Hepatocyte (in vitro differentiated cells): ENCODE measurements around the gene RIPPLY3. TPM values are rescaled to one million over a fixed set of nuclear protein-coding genes. Genes with fewer than 3 reads are reported as not detected.
"Not testable (repeated sequence)": the region's sequence is repeated elsewhere in the genome, so short reads cannot be mapped to it uniquely, and the experiment has no call there.

Experiments used
- DNase-seq: peaks from one replicate; pipeline ENCODE4 v3.0.0-alpha.2; 2016; ENCODE audit warnings: low spot score
- H2AFZ ChIP-seq: fragments of 200-600 bp; sonication (generic); 2 replicates; pipeline ENCODE4 v1.6.0; 2016; ENCODE audit warnings: antibody characterized with exemption, mild to moderate bottlenecking
- H3K27ac ChIP-seq: fragments of 200-600 bp; sonication (generic); 2 replicates; pipeline ENCODE4 v1.5.1; 2016; ENCODE audit warnings: mild to moderate bottlenecking
- H3K27me3 ChIP-seq: fragments of 200-600 bp; sonication (generic); 2 replicates; pipeline ENCODE4 v1.6.1; 2016
- H3K36me3 ChIP-seq: fragments of 200-600 bp; sonication (generic); replicated peaks from 2 replicates; pipeline ENCODE4 v1.5.1; 2016; ENCODE audit warnings: low read depth; ENCODE audit not compliant: insufficient read depth
- H3K4me1 ChIP-seq: fragments of 200-600 bp; sonication (generic); 2 replicates; pipeline ENCODE4 v1.5.1; 2016; ENCODE audit warnings: mild to moderate bottlenecking, moderate library complexity; ENCODE audit not compliant: insufficient read depth
- H3K4me2 ChIP-seq: fragments of 200-600 bp; sonication (generic); 2 replicates; pipeline ENCODE4 v1.6.0; 2016
- H3K4me3 ChIP-seq: fragments of 200-600 bp; sonication (generic); 2 replicates; pipeline ENCODE4 v1.5.1; 2016; ENCODE audit warnings: mild to moderate bottlenecking
- H3K79me2 ChIP-seq: fragments of 200-600 bp; sonication (generic); 2 replicates; pipeline ENCODE4 v1.6.0; 2017; ENCODE audit warnings: mild to moderate bottlenecking
- H3K9me2 ChIP-seq: fragments of 200-600 bp; sonication (generic); replicated peaks from 2 replicates; pipeline ENCODE4 v1.6.0; 2017; ENCODE audit warnings: mild to moderate bottlenecking; ENCODE audit not compliant: insufficient read depth
- H3K9me3 ChIP-seq: fragments of 200-600 bp; sonication (generic); 2 replicates; pipeline ENCODE4 v1.5.1; 2016; ENCODE audit warnings: low read depth, mild to moderate bottlenecking
- H4K20me1 ChIP-seq: fragments of 200-600 bp; sonication (generic); 2 replicates; pipeline ENCODE4 v1.6.0; 2016; ENCODE audit warnings: mild to moderate bottlenecking; ENCODE audit not compliant: insufficient read depth, poor library complexity, severe bottlenecking
- CTCF ChIP-seq: fragments of 200-600 bp; sonication (generic); IDR thresholded peaks from 2 replicates; pipeline ENCODE4 v1.5.1; 2016; ENCODE audit warnings: antibody characterized with exemption, mild to moderate bottlenecking; ENCODE audit not compliant: poor library complexity
- EZH2 ChIP-seq: fragments of 200-600 bp; sonication (generic); IDR thresholded peaks from 2 replicates; pipeline ENCODE4 v1.6.1; 2016; ENCODE audit warnings: antibody characterized with exemption, mild to moderate bottlenecking, borderline replicate concordance
- EZH2phosphoT487 ChIP-seq: fragments of 200-600 bp; sonication (generic); IDR thresholded peaks from one replicate; pipeline ENCODE4 v1.6.1; 2018; ENCODE audit warnings: antibody characterized with exemption, mild to moderate bottlenecking, low read depth, moderate library complexity; ENCODE audit not compliant: unreplicated experiment, severe bottlenecking
- WGBS: methylation state at CpG from one replicate; pipeline ENCODE4 v1.1.6; 2016; ENCODE audit warnings: low lambda C conversion rate; ENCODE audit errors: missing lambda C conversion rate; 5-methylcytosine and 5-hydroxymethylcytosine counted together
- polyA plus RNA-seq: library from polyadenylated mRNA; unstranded; fragments of >200 nt; fragmentation: Nextera tagmentation; extraction: Ambion mirVana; gene quantifications from 2 replicates; pipeline ENCODE4 v1.2.1, GENCODE V29; 2016
- total RNA-seq: library from RNA; depleted of rRNA; stranded (reverse); fragments of >200 nt; gene quantifications from 2 replicates; pipeline ENCODE4 v1.2.3, GENCODE V29; 2014

The RIPPLY3 gene
- total and polyA plus RNA-seq, 2 experiments from 2014 or later: 0.17 to 1.0 TPM

- Histone ChIP-seq H3K79me2 (no peaks in the 10 kb centered on the region), H3K9me2 (no peaks in the 10 kb centered on the region), H3K4me2 (no peak overlapping the region), H2AFZ (no peak overlapping the region), H3K36me3 (no peaks in the 10 kb centered on the region), H4K20me1 (no peaks in the 10 kb centered on the region), H3K27me3 (peaks cover 11% of the 10 kb centered on the region), H3K4me1 (no peaks in the 10 kb centered on the region), H3K27ac (no peak overlapping the region), H3K4me3 (no peak overlapping the region), H3K9me3 (no peaks in the 10 kb centered on the region)
- TF ChIP-seq EZH2: no peak
- TF ChIP-seq CTCF: no peak
- TF ChIP-seq EZH2phosphoT487: no peak
- no peak for DNase-seq
- 58% methylated on average over 3 of the region's 3 CpGs for WGBS
Observed at GRCh38 chr21:37001441-37001840, 5.1 kb upstream of the RIPPLY3 start.

- H3K27me3 ChIP-seq: peaks cover 22% of the 10 kb centered on the region
- H3K9me2 ChIP-seq, H3K9me3 ChIP-seq, H3K79me2 ChIP-seq, H4K20me1 ChIP-seq, DNase-seq, H3K4me3 ChIP-seq, H2AFZ ChIP-seq, H3K4me2 ChIP-seq, H3K36me3 ChIP-seq, H3K27ac ChIP-seq, H3K4me1 ChIP-seq: not testable (repeated sequence)
- WGBS: 81% methylated on average over 12 of the region's 12 CpGs
Observed at GRCh38 chr21:37002851-37003250, 3.7 kb upstream of the RIPPLY3 start.

GRCh38 chr21:37003917-37004316, 2.6 kb upstream of the RIPPLY3 start:
- H2AFZ ChIP-seq, H3K36me3 ChIP-seq, H3K9me3 ChIP-seq, DNase-seq, H3K4me1 ChIP-seq, H3K27ac ChIP-seq, H3K4me3 ChIP-seq, H3K9me2 ChIP-seq, H4K20me1 ChIP-seq, H3K4me2 ChIP-seq, H3K79me2 ChIP-seq: not testable (repeated sequence)
- peaks cover 27% of the 10 kb centered on the region for H3K27me3 ChIP-seq
- WGBS: 83% methylated on average over 3 of the region's 3 CpGs

GRCh38 chr21:37005548-37006485, 685 bp upstream of the RIPPLY3 start:
- peak; percentile 21 for DNase-seq
- no peaks in the 10 kb centered on the region for H3K9me3 ChIP-seq
- H3K27ac ChIP-seq: no peak overlapping the region
- H3K9me2 ChIP-seq: no peaks in the 10 kb centered on the region
- H3K79me2 ChIP-seq: no peaks in the 10 kb centered on the region
- no peaks in the 10 kb centered on the region for H3K36me3 ChIP-seq
- H2AFZ ChIP-seq: peak overlapping the region; percentile 76
- H3K4me3 ChIP-seq: peak overlapping the region; percentile 49
- H3K4me1 ChIP-seq: peaks cover 4% of the 10 kb centered on the region
- H3K4me2 ChIP-seq: peak overlapping the region; percentile 98
- no peaks in the 10 kb centered on the region for H4K20me1 ChIP-seq
- H3K27me3 ChIP-seq: peaks cover 27% of the 10 kb centered on the region
- TF ChIP-seq EZH2phosphoT487: no peak
- TF ChIP-seq EZH2: no peak
- no peak for TF ChIP-seq CTCF
- WGBS: 37% methylated on average over 40 of the region's 76 CpGs
